ENCODE data around the gene ZSWIM3.

ZSWIM3 gene

GRCh38 chr20:45909817-45910669 lies 52.6 kb downstream of the ZSWIM3 start:
- no peak for DNase-seq (ENCODE audit: low read depth)

- DNase-seq (ENCODE audit: low read depth): peak; percentile 100
These were observed 53.5 kb downstream of the ZSWIM3 start for GRCh38 chr20:45910670-45911485.

GRCh38 chr20:45911486-45912343 lies 54.3 kb downstream of the ZSWIM3 start, which contains the start of gene PLTP:
Gene PLTP (minus strand): TSS chr20:45912155. CDS start chr20:45911452, 703 bp downstream.
- DNase-seq (ENCODE audit: low read depth): peak; percentile 62

- no peak for DNase-seq (ENCODE audit: low read depth)
These were observed 54.9 kb downstream of the ZSWIM3 start for GRCh38 chr20:45912344-45912682.

- peak; percentile 35 for DNase-seq (ENCODE audit: low read depth)
These were observed 55.7 kb downstream of the ZSWIM3 start for GRCh38 chr20:45913116-45913515.

- DNase-seq (ENCODE audit: low read depth): peak; percentile 56
These were observed 60.4 kb downstream of the ZSWIM3 start for GRCh38 chr20:45917790-45918141.

- DNase-seq (ENCODE audit: low read depth): peak; percentile 54
These were observed 60.8 kb downstream of the ZSWIM3 start for GRCh38 chr20:45918182-45918737.

- peak; percentile 56 for DNase-seq (ENCODE audit: low read depth)
These were observed 61.5 kb downstream of the ZSWIM3 start for GRCh38 chr20:45918779-45919537.

GRCh38 chr20:45919542-45920399 lies 62.4 kb downstream of the ZSWIM3 start:
- DNase-seq (ENCODE audit: low read depth): peak; percentile 95

- DNase-seq (ENCODE audit: low read depth): peak; percentile 60
These were observed 63.3 kb downstream of the ZSWIM3 start for GRCh38 chr20:45920462-45921336.

- no peak for DNase-seq (ENCODE audit: low read depth)
These were observed 64.1 kb downstream of the ZSWIM3 start for GRCh38 chr20:45921337-45922189.

- peak; percentile 72 for DNase-seq (ENCODE audit: low read depth)
These were observed 67.2 kb downstream of the ZSWIM3 start for GRCh38 chr20:45924391-45925261.

GRCh38 chr20:45925821-45926506 lies 68.5 kb downstream of the ZSWIM3 start:
- no peak for DNase-seq (ENCODE audit: low read depth)

GRCh38 chr20:45926731-45927070 lies 69.3 kb downstream of the ZSWIM3 start:
- no peak for DNase-seq (ENCODE audit: low read depth)

GRCh38 chr20:45927071-45927878 lies 69.9 kb downstream of the ZSWIM3 start:
- DNase-seq (ENCODE audit: low read depth): no peak
